Occipital lobe (tissue), 2 donors: ENCODE measurements around the gene TMPRSS15. TPM values are rescaled to one million over a fixed set of nuclear protein-coding genes. Genes with fewer than 3 reads are reported as not detected.

Source experiments
- DNase-seq: peaks from one replicate; lab custom pipeline; 2025; lab: John Stamatoyannopoulos, UW
- total RNA-seq: library from RNA; depleted of rRNA; stranded (reverse); fragments of >200 nt; gene quantifications from one replicate; pipeline ENCODE4 v1.2.3, GENCODE V29; 2014

TMPRSS15 gene
- total RNA-seq, 1 donor from 2014 or later: not detected

DNA sequence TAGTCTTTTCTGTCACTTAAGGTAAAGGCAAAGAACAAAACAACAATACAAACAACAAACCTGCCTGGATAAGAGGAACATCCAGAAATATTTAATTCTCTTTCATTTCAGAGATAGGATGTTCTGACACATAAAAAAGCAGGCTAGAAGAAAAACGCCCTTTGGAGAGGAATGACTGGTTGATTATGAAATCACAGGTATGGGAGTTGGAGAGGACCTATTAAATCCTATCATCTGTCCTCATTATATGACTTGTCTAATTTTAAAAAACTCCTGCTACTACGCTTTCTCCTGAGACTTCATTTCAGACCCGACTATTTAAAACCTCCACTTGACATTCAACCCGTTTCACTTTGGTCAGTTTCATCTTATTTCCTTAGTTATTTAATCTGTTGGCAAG, 54.1 kb downstream of the TMPRSS15 start:
- no peak for DNase-seq

DNA sequence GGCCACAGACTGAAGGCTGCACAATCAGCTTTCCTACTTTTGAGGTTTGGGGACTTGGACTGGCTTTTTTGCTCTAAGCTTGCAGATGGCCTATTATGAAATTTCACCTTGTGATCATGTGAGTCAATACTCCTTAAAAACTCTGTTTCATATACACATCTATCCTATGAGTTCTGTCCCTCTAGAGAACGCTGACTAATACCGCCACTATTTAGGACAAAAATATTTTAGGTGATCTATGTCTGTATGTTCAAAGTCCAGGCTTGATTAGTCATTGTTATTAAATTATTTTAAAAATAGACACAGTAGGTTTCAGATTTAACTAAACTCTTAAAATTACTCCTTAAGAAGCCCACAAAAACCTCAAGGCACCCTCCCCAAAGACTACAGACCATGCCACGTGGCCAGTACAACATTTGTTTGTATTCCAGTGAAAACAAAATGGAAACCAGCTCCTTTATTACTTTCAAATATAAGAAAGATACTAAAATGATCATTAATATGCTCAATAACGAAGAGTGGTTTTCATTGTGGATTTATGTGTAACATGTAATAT, 63.1 kb downstream of the TMPRSS15 start:
- DNase-seq: no peak

DNA sequence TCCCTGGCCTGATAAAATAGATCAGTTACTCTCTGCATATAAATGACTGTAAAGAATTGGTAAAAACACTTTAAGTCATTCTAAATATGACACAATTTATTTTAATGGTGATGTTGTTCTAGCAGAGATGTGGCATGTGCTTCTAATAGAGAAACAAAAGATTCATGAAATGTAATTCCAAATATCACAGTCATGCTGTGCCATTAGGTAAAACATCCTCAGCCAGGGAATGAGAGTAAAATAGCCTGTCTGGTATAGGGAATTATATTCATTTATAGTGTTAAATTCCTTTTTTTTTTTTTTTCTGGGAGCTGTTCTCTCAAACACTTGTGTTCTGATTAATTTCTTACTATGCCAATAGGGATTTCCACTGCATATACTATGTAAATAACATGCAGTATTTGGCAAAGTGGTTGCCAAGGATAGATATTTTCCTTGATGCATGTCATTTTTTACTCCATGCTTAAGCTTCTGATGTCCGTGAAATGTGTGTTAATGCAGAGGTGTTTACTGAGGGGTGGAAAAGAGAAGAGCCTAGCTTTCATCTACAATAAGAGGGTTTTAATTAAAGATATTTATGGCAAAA, 67.8 kb downstream of the TMPRSS15 start:
- DNase-seq: no peak

DNA sequence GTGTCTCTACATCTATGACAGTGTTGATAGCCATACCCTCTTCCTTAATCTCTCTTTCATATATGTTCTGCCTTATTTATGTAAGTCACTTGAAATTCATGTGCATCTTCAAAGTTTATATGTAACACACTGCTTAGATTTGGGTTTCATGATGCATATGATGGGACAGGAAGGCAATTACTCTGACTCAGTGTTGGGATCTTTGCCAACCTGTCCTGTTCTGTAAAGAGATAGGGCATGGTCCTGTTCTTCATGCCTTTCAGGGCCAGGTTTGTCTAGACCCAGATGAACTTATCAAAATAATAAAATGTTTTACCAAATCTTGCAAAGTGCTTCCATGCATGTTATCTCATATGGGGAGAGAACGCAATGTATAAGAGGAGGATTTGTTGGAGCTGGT, 69.5 kb downstream of the TMPRSS15 start:
- no peak for DNase-seq

DNA sequence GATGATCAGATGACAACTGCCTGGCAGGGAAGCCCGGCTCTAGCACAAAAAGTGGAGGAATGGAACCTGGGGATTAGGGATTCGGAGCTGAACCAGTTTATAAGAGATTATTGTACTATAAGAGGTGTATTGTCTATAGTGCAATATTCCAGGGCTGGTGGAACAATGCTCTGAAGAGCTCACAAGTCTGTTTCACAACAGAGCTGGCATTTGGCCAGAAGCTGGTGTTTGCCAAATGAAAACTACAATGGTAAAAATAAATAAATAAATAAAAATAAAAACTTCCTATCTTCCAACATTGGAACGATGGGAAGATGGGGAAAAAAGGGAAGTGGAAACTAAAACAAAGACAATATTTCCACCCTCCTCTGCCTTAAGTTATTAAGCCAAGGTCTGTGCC, 85.4 kb downstream of the TMPRSS15 start:
- DNase-seq: no peak

DNA sequence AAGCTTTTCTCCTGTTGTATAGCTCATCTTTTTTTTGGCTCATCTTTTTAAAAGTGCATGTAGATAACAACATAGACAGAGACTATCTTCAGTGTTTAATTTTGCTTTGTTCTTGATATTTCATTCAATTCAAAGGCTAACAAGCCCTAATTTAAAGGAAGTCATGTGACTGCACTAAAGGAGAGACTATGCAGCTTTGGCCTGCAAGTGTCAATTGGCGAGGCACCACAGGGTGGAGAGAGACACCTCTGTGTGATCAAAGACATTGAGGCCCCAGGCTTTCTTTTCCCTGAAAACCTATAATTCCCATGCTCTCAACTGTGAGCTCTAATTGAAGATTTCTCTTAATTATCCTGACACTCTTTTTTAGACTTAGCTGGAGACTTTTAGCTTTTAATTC, 105.4 kb downstream of the TMPRSS15 start:
- DNase-seq: no peak

DNA sequence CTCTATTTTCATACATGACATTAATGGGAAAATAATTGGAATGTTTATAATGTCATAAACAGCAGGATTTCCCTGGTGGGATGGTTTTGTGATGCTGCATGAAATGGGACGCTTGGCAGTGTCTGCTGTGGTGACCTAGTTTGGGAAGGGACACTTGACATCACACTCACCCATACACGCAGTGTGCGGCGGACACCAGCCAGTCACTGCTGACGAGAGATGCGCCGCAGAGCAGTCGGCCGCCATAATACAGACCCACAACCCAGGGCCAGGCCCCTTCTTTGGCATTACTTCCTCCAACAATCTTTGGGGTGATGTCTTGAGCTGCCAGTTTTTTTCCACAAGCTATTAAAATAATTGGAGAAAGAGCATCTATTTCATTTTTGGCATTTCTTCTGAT, 109.5 kb downstream of the TMPRSS15 start:
- DNase-seq: no peak

DNA sequence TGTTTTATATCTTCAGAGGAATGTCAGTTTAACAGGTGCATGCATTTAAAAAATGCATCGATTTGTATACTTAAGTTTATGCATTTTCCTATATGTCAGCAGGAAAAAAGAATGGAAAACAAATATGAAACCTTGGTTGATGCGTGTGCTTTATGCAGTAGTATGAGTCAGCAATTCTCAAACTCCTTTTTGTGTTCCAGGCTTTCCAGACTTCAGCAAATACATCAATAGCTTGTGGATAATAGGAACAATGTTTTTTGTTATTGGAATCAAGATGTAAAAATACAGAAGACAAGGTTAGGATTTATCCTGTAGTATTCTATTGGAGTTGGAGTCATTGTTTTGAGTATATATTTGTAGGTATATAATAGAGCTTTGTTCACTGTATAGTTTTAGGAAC, 113.7 kb downstream of the TMPRSS15 start:
- DNase-seq: no peak

DNA sequence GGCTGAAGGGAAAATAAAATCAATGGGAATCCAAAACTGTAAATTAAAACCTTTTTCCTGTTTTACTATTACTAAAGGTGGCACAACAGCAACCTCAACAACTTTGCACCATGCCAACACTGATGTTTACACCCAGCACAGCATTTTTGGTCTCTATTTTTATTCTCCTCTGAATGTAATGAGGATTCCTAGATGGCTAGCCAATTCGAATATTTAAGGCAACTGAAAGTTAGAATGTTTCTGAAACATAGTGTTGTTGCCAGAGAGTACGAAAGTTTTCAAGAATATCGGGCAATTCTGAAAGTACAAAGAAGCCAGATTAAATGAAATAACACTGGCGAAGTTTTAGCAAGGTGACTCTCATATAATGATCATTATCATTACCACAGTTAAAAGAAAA, 118.2 kb downstream of the TMPRSS15 start:
- DNase-seq: no peak

DNA sequence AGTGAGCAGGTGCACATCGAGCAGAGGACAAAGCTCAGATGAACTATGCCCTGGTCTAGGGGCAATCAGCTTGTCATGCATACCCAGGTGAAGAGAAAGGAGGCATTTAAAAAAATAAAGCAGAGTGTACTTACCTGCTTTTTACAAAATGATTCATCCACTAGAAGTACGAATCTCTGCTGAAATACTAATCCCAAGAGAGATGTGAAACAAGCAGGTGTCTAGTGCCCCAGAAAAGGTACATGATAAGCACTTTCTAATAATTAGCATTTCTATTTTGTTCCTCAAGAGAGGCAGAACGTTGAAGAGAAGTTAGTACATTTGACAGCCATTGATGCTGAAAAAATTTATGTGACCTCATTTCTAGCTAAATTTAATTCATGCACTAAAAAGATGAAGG, 127.8 kb downstream of the TMPRSS15 start:
- no peak for DNase-seq

DNA sequence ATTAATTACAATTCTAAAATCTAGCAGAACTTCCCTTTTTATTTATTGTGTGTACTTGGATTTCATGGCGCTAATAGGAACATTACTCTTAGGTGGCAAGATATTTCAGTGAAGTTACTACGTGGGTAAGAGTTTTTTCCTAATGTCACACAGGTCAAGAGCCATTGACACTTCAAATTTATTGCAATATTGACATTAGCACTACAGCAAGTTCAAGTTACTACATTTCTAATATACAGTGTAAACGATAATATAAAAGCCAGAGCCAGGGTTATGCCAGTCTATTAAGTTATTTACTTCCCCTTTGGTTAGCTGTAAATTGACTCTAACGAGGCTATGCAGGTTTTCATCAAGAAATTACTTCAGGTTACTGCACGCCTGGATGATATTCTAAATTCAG, 129.2 kb downstream of the TMPRSS15 start:
- DNase-seq: no peak

DNA sequence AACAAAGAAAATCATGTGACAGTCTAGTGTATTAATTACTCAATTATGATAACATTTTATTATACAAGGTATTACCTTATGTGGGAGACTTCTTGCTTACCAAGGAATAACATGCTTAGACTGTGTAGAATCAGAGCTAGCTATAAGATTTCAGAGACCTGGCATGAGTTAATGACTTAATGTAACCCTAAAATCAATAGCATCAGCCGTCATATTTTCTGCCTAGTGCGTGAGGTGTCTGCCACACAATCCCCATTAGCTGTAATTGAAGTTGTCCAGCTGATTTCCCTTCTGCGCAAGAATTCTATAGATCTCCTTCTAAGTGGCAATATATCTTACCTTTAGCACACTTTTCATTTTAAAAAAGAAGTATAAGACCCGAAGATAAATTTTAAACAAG, 130.2 kb downstream of the TMPRSS15 start:
- DNase-seq: no peak

DNA sequence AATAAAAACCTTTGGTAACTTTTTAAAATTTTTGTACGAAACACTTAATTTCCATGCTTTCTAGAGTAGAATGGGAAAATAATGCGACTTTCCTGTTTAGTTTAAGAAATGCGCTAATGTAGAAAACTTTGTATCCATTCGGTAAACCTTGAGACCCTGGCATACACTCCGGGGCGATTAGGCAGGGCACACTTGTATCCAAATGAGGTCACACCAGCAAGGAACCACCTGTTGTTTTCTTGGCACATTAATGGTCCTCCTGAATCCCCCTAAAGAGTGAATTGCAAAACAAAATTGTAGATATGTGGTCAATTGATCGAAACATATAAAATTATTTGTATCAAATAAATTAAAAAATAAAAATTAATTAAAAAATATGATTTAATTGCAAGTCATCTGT, 133.7 kb downstream of the TMPRSS15 start:
- DNase-seq: no peak

DNA sequence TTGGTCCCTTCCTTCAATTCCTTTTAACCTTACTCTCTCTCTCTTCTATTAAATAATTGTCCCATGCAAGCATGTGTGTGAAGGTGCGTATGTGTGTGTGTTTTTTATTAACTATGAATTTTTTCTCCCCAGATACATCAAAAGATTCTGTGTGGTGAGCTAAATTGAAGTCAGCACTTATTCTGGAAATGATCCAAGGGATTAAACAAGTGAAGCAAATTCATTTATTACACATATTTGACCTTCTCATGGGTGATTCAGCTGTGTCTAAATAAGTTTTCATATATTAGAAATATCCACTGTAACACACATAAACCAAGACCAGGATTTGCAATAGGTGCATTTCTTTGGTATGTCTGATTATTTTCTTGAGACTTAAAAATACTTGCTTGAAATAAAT, 134.7 kb downstream of the TMPRSS15 start:
- DNase-seq: no peak

DNA sequence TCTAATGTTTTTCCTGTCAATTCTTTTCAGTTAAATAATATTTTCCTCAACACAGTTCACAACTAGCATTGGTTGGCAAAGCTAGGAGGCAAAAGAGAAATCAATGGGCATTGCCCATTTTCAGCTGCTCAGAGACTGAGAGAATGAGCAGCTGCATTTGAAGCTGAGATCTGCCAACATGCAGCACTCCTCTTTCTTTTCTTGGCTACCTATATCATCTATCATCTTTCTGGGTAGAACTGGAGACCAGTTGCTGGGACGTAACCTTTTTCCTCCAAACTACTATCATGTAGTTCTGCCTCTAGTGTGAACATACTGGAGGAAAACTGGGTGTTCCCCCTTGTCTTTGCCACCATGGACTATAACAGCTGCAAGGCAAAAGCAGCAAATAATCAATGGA, 136.1 kb downstream of the TMPRSS15 start:
- DNase-seq: no peak

DNA sequence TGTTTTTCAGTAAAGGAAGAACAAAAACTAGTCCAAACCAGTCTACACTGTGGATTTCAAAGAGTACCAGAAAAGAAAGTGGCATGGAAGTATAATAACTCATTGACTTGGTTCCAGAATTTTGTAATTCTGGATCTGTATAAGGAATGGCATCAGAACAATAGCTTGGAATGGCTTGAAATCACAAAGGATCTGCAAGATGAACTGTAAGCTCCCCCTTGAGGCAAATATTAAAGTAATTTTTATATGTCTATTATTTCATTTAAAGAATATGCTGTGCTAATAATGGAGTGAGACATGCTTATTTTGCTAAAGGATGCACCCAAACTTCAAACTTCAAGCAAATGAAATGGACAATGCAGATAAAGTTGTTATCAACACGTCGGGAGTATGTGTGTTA, 137.6 kb downstream of the TMPRSS15 start:
- DNase-seq: no peak

DNA sequence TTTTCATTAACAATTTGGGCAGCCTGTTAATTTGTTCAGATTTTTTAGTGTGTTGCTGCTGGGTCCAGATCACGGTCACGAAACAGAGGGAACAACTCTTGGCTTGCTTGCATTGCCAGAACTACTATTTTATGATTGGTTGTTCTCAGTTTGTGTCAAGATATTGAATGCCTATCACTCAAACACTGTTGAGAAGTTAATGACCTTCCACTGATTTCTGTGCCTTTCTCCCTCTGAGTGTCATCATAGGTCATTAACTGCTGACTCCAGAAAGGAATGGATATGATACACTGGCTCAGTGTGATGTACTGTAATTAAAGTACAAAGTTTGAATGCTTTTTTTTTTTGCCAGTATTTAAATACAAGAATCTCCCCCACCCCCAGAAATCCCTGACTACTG, 149.8 kb downstream of the TMPRSS15 start:
- no peak for DNase-seq

DNA sequence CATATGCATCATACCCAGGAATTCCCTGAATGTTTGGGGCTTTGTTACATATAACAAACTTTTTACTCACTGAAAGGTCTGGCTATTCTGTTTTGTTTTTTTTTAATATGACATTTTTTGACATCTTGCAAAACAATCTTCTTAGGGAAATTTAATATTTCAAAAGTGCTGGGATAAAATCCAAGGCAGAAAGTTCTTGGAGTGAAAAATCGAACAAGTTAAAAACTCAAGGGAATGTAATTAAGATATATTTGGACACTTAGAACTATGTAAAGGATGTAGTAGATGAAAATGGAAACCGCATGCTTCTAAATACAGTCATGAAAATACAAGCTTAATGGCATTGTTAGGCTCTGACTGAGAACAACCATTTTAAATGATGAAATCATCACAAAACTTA, 150.4 kb downstream of the TMPRSS15 start:
- DNase-seq: no peak

DNA sequence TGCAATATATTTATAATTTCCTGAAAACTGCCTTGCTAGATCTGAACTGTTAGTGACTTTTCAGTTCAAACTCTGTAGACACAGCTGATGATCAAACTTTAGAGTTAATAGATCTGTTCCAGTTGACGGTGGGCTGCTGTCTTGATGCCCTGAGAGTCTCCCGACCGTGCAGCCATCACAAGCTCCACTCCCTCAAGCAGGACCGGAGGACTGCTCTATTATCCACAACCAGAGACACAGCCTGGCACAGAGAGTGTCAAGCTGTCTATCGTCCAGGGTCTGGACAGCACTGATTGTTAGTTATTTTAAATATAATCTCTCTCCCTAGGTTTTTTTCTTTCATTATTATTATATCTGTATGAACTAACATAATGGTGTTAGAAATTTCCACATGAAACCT, 150.9 kb downstream of the TMPRSS15 start:
- DNase-seq: no peak

DNA sequence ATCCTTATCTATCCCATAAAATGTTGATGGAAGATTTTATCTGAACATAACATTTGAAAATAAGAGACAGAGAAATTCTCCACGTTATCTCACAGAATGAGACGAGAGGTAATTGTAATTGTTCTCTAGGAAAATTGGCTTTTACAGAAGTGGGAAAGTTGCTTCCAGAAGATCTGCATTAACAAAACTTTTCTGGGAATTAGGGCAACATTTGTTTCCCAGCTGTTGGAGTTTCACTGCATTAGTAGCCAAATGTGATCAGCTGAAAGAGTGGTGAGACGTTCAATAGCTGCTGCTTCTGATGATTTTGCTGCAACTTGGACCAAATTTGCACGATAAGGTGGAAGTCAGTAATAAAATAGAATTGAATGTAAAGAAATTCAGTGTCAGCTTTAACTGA, 151.3 kb downstream of the TMPRSS15 start:
- no peak for DNase-seq

DNA sequence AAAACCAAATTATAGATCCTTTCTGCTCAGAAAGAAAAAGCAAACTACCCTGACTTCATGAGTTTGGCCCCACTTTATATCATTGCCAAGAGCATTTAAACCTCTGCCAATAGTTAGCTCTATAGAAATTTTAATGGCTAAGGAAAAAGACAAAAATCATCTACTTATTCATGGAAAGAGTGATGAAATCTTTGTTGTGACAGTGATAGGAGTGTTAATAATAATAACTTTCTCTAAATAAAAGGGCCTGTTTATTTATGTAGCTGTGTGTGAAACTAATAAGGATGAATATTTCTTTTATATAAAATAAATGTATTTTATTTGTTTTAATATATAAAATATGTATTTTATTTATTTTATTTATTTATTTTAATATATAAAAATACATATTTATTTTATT, 152.5 kb downstream of the TMPRSS15 start:
- DNase-seq: no peak

DNA sequence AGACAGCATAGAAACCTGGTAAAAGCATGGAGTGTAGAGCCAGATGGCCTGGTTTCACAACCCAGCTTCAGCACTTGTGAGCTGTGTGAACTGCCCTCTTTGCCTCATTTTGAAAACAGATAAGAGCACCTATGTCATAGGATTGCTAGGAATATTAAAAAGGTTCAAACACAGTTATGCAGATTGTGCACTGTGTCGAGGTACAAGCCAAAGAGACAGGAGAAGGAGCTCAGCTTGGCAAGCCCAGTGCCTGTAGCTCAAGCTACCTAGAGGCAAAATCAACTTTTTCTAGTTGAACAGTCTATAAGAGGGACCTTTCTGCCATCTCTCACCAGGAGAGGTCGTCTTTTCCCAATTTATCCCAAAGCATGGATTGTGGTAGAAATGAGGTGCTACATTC, 153.9 kb downstream of the TMPRSS15 start:
- no peak for DNase-seq

DNA sequence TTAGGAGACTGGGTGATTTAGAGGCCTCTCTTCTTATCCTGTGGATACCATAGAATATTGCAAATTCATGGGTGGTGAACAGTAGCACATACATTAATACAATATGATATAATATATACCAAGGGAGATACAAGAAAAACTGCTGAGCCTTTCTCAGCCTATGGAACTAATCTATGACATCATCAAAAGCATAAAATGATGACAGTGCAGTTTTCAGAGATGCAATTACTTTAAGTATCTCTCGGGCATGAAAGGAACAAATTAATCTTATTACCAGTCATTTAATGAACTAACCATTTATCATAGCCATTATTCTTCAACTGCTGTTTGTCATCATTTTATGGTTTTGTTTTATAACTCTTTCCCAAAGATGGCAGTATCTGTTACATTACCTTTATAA, 155.4 kb downstream of the TMPRSS15 start:
- DNase-seq: no peak

DNA sequence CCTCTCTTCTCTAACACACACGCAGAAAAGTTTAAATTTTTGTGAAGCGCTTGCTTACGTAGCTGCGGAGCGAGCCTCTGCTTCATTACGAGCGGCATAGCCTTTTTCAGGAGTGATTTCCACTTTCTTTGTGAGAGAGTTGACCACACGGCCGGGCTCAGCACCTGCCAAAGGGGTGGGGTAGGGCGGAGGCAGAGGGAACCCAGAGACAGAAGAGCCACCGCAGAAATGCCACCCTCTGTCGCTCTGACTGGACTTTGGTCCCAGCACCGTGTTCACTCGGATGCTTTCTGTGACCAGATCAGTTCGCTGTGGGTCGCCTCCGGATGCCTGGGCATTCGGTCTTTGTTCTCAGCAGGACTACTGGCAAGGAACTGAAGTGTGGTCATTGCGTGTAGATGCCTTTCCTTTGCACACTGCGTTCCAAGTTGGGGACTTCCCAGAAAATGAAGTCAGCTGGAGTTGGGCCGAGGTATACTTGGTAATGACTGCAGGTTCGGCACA, 158.1 kb downstream of the TMPRSS15 start:
- DNase-seq: no peak
